HG03064 (cell line): ENCODE data around the gene TTC21B.

Experiments used
- ATAC-seq: cut with Tn5 transposase; IDR thresholded peaks from one replicate; pipeline ENCODE4 v1.9.1; 2021; ENCODE audit warnings: low read depth; ENCODE audit not compliant: unreplicated experiment

Gene TTC21B

GRCh38 chr2:165927353-165927752 lies 26.2 kb downstream of the TTC21B start:
- no peak for ATAC-seq

DNA sequence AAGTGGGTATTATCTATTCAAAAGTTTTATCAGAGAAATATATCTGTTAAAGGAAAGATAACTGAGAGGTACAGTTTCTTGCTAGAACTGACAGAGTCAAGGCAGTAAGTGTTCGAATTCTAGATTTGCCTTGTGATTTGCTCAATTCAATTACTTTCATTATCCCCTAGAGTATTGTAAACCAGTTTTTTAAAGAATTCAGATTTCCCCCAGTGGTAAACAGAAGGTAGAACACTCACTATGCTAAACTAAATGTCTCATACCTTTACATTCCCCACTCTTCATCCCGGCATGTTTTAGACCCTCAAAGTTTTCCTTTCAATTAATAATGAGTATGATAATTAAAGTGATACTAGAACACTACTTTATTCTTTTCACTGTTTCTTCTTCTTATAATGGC lies 28.6 kb downstream of the TTC21B start:
- ATAC-seq, result no peak

- no peak for ATAC-seq
Measured at GRCh38 chr2:165920748-165921147, 32.8 kb downstream of the TTC21B start.

- ATAC-seq, result no peak
Measured at GRCh38 chr2:165913636-165914035, 39.9 kb downstream of the TTC21B start.

DNA sequence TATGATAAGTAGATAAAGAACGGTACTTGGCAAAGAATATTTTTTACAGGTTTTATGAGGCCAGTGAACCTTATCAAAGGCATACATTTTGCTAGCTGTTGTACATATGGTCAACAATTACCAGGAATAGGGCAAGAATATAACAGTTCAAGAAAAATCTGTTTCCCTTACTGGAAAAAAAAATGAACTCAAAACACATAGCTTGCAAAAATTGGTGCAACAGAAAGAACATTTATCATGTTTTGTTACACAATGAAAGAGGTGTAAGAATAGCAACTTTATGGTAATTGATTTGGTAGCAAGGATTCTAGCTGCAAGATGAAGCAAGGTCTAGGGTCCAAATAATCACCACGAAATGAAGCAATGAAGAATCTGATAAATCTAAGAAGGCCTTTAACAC lies 41.6 kb downstream of the TTC21B start:
- no peak for ATAC-seq

GRCh38 chr2:165911231-165911630 lies 42.3 kb downstream of the TTC21B start:
- no peak for ATAC-seq

- no peak for ATAC-seq
Measured at GRCh38 chr2:165909466-165909865, 44.1 kb downstream of the TTC21B start.

DNA sequence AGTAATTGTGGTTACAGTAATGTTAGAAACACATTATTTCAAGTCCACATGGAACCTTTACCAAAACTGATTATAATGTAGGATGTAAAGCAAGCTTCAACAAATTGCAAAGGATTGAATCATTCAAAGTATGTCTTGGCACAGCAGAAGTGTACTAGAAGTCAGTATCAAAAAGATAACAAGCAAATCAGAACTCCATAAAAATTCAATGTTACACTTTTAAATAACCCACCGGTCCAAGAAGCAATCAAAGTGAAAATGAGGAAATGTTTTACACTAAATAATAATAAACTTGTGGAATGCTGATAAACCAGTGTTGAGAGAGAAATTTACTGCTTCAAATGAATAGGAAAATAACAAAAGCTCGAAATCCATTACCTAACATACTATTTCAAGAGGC lies 47.7 kb downstream of the TTC21B start:
- no peak for ATAC-seq

DNA sequence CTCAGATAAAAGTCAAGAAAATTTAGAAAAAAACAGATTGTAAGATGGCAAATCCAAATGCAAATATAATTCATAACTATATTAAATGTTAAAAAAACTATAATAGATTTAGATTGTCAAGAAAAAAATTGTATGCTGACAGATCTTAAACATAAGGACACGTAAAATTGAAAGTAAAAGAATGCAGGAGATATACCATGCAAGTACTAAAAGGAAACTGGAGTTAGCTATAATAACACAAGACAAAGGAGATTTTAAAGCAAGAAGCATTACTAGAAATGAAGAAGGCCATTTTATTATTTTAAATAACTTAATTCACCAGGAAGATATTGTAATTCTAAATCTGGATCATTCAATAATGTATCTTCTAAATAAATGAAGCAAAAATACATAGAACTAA lies 48.3 kb downstream of the TTC21B start:
- no peak for ATAC-seq

- ATAC-seq, result no peak
Measured at GRCh38 chr2:165904432-165904831, 49.1 kb downstream of the TTC21B start.

DNA sequence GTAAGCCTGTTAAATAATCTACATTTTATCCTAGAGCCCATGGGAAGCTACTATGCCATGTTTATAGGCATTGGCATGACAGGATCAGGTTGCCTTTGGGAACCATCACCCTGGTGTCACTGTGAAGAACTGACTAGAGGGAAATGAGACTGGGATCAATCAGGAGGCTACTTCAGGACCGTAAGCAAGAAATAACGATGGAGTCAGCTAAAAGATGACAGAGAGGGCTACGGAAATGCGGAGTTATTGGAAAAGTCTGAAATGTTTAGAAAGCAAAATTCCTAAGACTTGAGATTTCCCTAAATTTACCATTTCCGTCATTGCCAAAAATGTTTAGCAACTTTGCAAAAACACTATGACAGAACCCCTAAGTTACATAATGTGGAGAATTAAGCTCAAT lies 50.2 kb downstream of the TTC21B start:
- ATAC-seq, result no peak

- no peak for ATAC-seq
Measured at GRCh38 chr2:165902934-165903333, 50.6 kb downstream of the TTC21B start.

DNA sequence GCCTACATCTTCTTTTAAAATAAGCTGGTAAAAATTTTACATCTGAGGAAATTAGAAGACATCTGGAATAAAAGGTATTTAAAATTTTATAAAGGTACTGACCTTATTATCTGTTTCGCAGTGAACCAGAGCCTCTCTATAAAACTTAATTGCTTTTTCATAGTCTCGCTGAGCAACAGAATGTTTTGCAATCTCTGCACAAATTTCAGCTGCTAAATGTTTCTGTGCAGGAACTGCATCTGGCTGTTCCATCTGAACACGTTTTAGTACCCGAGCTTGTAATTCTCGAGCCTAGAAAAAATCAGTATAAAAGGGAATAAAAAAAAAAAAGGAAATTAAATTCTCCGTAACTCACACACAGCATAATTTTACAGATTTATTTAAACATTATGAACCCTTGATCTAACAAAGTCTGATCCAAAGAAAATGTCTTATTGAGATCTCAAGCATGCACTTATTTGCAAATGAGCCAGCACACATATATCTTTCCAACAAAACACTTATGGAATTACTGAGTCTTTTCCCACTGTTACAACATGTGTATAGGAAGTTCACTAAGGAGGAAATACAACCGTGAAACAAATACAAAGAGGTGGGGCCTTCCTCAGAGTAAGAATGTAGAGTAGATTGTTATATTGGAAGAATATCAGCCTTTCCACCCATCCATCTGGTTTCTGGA lies 51.8 kb downstream of the TTC21B start:
- no peak for ATAC-seq

- ATAC-seq, result no peak
Measured at GRCh38 chr2:165899311-165899710, 54.3 kb downstream of the TTC21B start.

DNA sequence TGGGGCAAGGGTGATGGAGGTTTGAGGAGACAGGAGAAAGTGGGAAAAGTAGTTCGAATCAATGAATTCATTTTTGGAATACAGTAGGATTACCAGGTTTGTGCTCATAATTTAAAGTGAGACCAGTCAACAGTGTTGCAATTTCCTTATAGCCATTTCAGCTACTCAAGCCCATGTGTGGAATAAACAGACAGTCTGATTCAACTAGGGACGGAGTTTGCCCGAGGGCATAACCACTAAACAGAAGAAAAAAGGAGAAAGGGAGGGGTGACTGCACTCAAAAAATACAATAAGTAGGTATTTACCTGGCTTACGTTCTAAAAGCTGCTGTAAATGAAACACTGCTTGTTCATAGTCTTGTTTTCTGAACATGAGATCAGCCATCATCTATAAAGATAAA lies 55.2 kb downstream of the TTC21B start:
- ATAC-seq, result no peak

DNA sequence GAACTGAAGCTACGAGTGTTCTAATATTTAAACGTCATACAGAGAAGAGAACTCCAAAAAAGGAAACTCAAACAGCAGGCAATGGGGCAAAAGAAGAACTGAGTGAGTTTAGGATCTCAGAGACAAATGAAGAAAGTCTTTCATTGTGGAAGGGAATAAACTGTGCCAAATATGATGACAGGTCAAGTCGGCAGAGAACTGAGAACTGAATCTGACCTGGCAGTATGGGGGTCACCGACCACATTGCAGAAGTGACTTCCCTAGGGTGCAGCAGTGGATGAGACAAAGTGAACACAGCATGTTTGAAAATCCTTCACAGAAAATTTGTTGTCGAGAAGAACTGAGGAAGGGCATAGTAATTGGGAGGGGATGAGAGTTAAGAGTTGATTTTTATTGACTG lies 55.9 kb downstream of the TTC21B start:
- ATAC-seq, result peak; percentile 58

- peak; percentile 9 for ATAC-seq
Measured at GRCh38 chr2:165897074-165897473, 56.5 kb downstream of the TTC21B start.

DNA sequence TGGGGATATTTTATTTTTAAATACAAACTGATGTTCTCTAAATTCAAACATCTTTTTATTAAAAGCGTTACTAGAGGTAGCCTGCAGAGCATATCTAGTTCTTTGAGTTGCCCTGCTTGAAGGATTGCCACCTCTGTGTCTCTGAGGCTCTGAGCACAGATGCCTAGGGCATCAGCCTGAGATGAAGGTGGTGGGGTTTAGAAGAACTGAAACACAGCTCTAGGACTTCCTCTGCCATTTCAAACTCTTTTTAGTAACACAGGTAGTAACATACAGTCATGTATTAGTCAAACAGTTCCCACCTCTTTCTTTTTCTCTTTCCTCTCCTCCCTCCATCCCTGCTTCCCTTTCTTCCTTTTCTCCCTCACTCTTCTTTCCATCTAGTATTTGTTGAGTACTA lies 57.6 kb downstream of the TTC21B start:
- ATAC-seq, result peak; percentile 74

- ATAC-seq, result no peak
Measured at GRCh38 chr2:165893556-165893955, 60.0 kb downstream of the TTC21B start.

DNA sequence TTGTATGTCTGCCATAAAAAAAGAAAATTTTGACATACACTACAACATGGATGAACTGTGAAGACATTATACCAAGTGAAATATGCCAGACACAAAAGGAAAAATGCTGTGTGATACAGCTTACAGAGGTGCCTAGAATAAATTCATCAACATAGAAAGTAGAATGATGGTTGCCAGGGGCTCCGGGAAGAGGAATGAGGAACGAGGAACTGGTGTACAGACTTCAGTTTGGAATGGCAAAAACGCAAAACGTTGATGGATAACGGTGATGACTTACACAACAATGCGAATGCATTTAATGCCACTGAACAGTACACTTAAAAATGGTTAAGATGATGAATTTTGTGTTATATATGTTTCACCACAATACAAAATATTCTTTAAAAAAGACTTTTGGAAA lies 61.0 kb downstream of the TTC21B start:
- ATAC-seq, result no peak

DNA sequence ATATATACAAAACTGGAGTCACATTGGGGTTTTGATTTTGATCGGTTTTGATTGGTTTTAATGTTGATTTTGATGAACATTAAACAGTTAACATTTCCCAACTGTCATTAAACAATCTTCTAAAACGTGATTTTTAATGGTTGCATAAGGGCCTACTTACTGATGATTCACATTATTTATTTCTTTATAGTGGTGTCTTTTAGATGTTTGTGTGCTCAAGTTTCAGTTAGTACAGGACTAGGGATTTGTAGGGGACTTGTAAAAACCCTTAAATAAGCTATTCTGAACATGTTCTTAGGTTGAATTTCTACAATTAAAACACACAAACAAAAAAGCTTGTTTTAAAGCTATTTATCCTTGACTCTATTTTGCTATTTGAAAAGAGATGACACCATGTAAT lies 61.6 kb downstream of the TTC21B start:
- ATAC-seq, result no peak

DNA sequence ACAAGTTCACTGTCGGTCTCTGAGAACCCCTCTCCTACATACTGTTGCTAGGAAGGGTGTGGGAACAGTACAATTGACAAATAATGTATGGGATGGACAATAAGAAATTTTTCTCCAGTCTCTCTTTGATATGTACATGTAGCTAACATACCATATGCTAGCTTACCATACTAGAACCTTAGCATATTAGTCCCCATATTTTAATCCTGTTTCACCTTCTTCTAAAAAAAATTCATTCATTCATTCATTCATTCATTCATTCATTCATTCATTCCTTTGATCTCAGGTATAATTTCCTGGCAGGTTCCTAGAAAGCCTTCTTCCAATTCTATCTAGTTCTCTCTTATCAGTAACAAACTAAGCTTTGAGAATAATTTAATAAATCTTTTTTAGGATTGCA lies 62.2 kb downstream of the TTC21B start:
- no peak for ATAC-seq

DNA sequence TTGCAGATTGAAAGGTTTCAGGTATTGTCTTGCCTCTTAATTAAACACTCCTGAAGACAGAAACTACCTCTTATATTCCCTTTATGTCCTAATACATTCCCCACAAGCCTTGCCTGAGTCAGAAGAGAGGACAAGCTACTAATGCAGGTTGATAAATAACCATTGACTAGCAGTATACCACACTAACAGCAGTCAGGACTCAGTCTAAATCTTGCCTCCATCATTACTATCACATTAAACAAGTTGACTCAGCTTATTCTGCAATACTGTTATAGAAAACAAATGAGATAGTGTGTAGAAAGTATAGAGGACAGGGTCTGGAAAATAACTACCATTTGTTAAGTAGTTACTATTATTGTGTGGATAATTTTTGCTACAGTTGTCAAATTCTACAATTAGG lies 63.8 kb downstream of the TTC21B start:
- ATAC-seq, result no peak
